ENCODE results near the gene AKAP8L. TPM values are rescaled to one million over a fixed set of nuclear protein-coding genes. Genes with fewer than 3 reads are reported as not detected.

The AKAP8L gene
- total and polyA plus RNA-seq, 10 donors = 41.2 to 236 (median 136) TPM

DNA sequence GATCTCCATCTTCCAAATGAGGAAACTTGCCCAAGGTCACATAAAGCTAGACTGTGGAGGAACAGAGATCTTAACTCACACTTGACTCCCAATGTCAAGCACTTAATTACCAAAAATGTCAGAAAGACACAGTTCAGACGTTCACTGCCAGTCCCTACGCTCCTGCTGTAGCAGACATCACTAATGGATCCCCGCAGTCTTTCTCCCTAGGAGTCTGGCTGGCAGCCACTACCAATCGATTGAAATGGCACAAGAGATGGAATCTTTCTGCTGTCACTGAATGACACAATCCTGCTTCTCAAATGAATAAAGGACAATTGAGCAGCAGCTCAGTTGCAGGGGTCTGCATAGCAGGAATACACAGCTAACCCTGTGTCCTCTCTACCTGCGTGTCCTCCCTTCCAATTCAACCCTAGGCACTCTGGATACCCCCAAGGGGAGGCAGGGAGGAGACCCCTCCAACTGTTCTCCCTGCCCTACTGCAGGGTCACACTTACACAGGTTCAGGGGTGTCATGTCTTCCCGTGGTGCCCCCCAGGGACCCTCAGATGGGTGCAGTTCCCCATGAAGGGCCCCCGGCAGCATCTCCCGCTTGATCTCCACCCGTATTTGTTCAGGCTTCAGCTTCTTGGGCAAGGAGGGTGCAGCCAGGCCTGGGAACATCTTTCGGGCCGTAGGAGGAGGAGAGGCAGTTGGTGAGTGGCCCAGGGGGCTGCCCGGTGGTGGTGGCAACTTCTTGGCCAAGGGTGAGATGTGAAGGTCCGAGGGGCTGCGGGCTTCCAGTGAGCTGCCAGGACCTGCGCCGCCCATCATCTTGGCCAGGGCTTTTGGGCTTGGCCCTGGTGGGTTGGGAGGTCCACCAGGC, 7.9 kb upstream of the AKAP8L start:
- no peak overlapping the region for H3K27ac ChIP-seq
- TF ChIP-seq POLR2A (IDR thresholded peaks at IDR 0.05) (no peak), POLR2AphosphoS5 (IDR thresholded peaks at IDR 0.05) (no peak)
- TF ChIP-seq, protein P1, sequence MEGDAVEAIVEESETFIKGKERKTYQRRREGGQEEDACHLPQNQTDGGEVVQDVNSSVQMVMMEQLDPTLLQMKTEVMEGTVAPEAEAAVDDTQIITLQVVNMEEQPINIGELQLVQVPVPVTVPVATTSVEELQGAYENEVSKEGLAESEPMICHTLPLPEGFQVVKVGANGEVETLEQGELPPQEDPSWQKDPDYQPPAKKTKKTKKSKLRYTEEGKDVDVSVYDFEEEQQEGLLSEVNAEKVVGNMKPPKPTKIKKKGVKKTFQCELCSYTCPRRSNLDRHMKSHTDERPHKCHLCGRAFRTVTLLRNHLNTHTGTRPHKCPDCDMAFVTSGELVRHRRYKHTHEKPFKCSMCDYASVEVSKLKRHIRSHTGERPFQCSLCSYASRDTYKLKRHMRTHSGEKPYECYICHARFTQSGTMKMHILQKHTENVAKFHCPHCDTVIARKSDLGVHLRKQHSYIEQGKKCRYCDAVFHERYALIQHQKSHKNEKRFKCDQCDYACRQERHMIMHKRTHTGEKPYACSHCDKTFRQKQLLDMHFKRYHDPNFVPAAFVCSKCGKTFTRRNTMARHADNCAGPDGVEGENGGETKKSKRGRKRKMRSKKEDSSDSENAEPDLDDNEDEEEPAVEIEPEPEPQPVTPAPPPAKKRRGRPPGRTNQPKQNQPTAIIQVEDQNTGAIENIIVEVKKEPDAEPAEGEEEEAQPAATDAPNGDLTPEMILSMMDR (IDR thresholded peaks at IDR 0.05 in 8 of 11, conservative IDR thresholded peaks at IDR 0.05 in 3 of 11) = no peak
- peaks cover 14 to 51% (median 37%) of the 10 kb centered on the region in 6 donors for H3K4me1 ChIP-seq
- no peak for DNase-seq
- intact Hi-C loops (cut with DNase I; ENCODE audit: low total_unique reads) = no loop called here
- peaks cover 5 to 92% (median 71%) of the 10 kb centered on the region in 6 donors for H3K36me3 ChIP-seq
- 87 to 93% (median 91%) methylated on average over 12 to 16 of the region's 16 CpGs for WGBS, 5 donors
- no peaks in the 10 kb centered on the region for H3K27me3 ChIP-seq (replicated peaks in 1 of 7)
- H3K4me3 ChIP-seq = no peak overlapping the region
- H3K9me3 ChIP-seq = peaks cover 0 to 8% (median 7%) of the 10 kb centered on the region in 8 donors

DNA sequence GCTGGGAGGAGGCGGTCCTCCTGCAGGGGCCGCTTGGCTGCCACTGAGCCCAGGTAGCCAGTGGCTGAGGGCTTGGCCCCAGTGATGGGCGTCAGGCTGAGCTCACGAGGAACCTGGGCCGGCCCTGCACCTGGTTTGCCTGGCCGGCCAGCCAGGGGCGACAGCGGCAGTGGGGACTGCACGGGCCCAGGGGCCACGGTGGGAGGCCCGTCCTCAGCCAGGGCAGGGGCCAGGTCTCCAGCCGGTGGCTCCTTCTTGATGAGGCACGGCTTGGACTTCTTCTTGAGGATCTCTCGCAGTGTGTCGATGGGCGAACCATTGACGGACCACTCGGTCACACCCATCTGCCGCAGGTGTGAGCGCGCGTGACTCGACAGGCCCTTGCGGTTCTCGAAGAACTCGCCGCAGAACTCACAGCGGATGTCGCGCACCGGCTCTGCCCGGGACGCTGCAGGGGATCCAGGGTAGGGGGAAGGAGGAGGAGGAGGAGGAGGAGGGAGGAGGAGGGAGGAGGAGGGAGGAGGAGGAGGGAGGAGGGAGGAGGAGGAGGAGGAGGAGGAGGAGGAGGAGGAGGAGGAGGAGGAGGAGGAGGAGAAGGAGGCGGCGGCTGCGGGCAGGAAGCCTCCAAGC, 6.6 kb upstream of the AKAP8L start:
- intact Hi-C loops (cut with DNase I; ENCODE audit: low total_unique reads) = no loop called here
- H3K27me3 ChIP-seq (replicated peaks in 1 of 7) = no peaks in the 10 kb centered on the region
- H3K36me3 ChIP-seq = peaks cover 5 to 97% (median 69%) of the 10 kb centered on the region in 6 donors
- peaks cover 0 to 8% (median 7%) of the 10 kb centered on the region in 8 donors for H3K9me3 ChIP-seq
- peaks cover 2 to 39% (median 24%) of the 10 kb centered on the region in 6 donors for H3K4me1 ChIP-seq
- DNase-seq = no peak
- WGBS, 5 donors = 91 to 98% (median 96%) methylated on average over 28 to 36 of the region's 36 CpGs
- H3K4me3 ChIP-seq = no peak overlapping the region
- TF ChIP-seq POLR2A (IDR thresholded peaks at IDR 0.05) (no peak), POLR2AphosphoS5 (IDR thresholded peaks at IDR 0.05) (no peak)
- TF ChIP-seq, protein P1 (IDR thresholded peaks at IDR 0.05 in 8 of 11, conservative IDR thresholded peaks at IDR 0.05 in 3 of 11) = no peak
- H3K27ac ChIP-seq = no peak overlapping the region

DNA sequence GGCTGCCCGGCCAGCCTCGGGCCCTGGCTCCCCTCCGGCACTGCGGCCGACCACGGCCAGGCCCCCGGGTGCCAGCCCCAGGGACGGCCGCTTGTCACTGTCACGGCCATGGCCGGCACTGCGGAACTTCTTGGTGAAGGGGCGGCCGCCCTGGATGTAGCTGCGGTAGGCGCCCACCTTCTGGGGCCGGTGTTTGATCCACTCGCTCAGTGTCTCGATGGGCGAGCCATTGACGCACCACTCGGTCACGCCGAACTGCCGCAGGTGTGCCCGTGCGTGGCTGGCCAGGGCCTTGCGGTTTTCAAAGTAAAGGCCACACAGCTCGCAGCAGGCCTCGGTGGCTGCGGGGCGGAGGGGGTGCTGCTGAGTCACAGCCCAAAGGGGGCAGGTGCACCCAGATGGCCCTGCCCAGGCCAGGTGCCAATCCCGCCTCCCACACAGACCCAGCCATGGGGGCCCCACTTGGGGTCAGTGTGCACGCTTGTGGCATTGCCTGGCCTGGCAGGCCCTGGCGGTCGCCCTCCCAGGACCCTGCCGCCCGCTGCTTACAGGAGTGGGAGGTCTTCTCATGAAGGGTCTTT, 6.0 kb upstream of the AKAP8L start:
- no peak for TF ChIP-seq POLR2A (IDR thresholded peaks at IDR 0.05)
- TF ChIP-seq, protein P1 (IDR thresholded peaks at IDR 0.05 in 8 of 11, conservative IDR thresholded peaks at IDR 0.05 in 3 of 11) = no peak
- TF ChIP-seq POLR2AphosphoS5 (IDR thresholded peaks at IDR 0.05) = no peak
- H3K9me3 ChIP-seq = peaks cover 0 to 8% (median 7%) of the 10 kb centered on the region in 8 donors
- no peak overlapping the region for H3K27ac ChIP-seq
- H3K27me3 ChIP-seq (replicated peaks in 1 of 7) = no peaks in the 10 kb centered on the region
- H3K4me3 ChIP-seq = no peak overlapping the region
- 97 to 100% (median 97%) methylated on average over 22 to 38 of the region's 38 CpGs for WGBS, 5 donors
- intact Hi-C loops (cut with DNase I; ENCODE audit: low total_unique reads) = no loop called here
- peaks cover 5 to 90% (median 67%) of the 10 kb centered on the region in 6 donors for H3K36me3 ChIP-seq
- peaks cover 2 to 33% (median 20%) of the 10 kb centered on the region in 6 donors for H3K4me1 ChIP-seq
- DNase-seq = no peak

All from spleen (tissue), 11 donors.